LHCN-M2 (cell line): ENCODE results near the gene GTF2IRD2. TPM values are rescaled to one million over a fixed set of nuclear protein-coding genes. Genes with fewer than 3 reads are reported as not detected.
"Not testable (repeated sequence)": the region's sequence is repeated elsewhere in the genome, so short reads cannot be mapped to it uniquely, and the experiment has no call there.

Experiments used
- DNase-seq: peaks from one replicate; pipeline ENCODE4 v3.0.0-alpha.2; 2012; ENCODE audit warnings: low read depth
- polyA plus RNA-seq: library from polyadenylated mRNA; unstranded; fragments of >200 nt; gene quantifications from one replicate; pipeline ENCODE4 v1.2.1, GENCODE V29; 2012; ENCODE audit warnings: missing spikeins
- total RNA-seq: library from RNA; depleted of rRNA; stranded (reverse); fragments of >200 nt; gene quantifications from 2 replicates; pipeline ENCODE4 v1.2.3, GENCODE V29; 2014; rRNA removed

The GTF2IRD2 gene
- total RNA-seq: 5.6 and 7.8 TPM in 2 replicates
- 17.8 TPM for polyA plus RNA-seq

DNA sequence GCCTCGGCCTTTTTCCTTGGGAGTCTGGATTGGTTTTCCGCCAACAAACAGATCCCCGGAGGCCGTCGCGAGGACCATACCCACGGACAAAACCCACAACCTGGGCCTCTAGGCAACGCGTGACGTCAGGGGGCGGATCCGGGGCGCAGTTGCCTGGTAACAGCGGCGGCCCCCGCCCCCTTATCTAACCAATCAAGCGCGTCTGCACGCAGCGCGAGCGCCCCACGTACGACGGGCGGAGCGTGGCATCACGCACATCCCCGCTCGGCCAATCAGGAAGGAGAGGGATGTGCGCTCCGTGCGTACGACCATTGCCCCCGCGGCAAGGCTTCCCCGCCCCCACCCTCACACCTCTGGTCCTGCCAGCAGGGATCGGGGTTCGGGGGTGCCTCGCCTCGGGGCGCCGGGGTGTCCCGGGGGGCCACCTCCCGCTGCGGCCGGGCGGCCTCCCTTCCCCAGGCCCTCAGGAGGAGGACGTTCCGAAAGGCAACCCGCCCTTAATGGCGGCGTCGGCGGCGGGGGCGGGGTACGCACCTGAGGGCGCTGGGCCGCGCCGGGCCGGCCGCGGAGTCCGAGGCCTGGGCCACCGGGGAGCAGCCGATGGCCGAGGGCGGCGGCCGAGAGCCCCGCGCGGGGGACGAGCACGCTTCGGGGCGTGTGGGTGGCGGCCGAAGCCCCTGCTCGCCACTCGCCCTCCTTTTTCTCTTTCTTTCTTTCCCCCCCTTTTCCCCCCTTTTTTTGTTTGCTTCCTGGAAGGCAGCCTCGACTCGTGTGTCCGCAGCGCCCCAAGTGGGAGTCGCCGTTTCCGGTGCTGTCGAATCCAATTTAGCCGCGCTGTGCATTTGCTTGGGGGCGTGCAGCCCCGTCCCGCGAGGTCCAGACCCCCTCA is at the start of gene GTF2IRD2:
TSS of gene GTF2IRD2 (minus strand) at position 773 of the 889 bp plus-strand sequence. CDS start 15,227 bp downstream, outside the sequence.
- DNase-seq: not testable (repeated sequence)

DNA sequence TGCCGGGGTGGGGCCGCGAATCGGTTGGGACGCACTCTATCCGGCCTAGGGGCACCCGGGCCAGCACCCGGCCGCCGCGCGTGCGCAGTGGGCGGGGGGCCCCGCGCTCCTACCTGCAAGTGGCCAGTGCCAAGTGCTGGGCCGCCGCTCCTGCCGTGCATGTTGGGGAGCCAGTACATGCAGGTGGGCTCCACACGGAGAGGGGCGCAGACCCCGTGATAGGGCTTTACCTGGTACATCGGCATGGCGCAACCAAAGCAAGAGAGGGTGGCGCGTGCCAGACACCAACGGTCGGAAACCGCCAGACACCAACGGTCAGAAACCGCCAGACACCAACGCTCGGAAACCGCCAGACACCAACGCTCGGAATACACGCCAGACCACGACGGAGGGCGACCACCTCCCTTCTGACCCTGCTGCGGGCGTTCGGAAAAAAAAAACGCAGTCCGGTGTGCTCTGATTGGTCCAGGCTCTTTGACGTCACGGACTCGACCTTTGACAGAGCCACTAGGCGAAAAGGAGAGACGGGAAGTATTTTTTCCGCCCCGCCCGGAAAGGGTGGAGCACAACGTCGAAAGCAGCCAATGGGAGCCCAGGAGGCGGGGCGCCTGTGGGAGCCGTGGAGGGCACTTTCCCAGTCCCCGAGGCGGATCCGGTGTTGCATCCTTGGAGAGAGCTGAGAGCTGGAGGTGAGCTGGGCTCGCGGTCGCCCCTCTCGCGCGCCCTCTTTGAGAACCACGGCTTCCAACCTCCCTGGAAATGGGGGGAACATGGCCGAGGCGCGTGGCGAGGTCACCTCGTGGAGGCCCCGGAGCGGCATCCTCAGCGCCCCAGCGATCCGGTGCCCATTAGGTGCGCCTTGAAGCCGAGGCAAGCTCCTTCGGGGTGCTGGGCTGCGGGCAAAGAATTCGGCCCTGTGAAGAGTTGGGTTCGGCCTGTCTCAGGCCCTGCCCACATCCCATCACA is 39.0 kb upstream of the GTF2IRD2 start:
- peak; percentile 80 for DNase-seq

DNA sequence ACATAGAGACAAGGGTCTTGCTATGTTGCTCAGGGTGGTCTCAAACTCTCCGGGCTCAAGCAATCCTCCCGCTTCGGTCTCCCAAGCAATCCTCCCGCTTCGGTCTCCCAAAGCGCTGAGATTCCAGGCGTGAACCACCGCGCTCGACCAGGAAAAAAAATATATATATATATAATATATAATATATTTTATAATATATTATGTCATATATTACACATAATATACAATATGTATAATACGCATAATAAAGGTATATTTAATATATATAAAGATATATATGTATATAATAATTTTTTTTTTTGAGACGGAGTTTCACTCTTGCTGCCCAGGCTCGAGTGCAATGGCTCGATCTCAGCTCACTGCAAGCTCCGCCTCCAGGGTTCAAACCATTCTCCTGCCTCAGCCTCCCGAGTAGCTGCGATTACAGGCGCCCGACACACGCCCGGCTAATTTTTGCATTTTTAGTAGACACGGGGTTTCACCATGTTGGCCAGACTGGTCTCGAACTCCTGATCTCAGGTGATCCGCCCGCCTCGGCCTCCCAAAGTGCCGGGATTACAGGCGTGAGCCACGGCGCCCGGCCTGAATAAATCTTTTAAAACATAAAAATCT is 38.2 kb upstream of the GTF2IRD2 start:
- DNase-seq: not testable (repeated sequence)

DNA sequence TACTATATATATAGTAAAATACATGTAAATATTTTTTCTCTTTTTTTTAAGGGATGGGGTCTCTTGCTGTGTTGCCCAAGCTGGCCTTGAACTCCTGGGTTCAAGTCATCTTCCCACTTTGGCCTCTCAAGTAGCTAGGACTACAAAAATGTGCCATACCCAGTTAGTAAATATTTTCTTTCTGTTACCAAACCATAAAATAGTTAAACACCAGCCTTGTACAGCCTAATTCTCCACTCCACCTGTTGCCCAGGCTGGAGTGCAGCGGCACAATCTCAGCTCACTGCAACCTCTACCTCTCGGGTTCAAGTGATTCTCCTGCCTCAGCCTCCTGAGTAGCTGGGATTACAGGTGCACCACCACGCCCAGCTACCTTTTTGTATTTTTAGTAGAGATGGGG is 33.9 kb upstream of the GTF2IRD2 start:
- not testable (repeated sequence) for DNase-seq

DNA sequence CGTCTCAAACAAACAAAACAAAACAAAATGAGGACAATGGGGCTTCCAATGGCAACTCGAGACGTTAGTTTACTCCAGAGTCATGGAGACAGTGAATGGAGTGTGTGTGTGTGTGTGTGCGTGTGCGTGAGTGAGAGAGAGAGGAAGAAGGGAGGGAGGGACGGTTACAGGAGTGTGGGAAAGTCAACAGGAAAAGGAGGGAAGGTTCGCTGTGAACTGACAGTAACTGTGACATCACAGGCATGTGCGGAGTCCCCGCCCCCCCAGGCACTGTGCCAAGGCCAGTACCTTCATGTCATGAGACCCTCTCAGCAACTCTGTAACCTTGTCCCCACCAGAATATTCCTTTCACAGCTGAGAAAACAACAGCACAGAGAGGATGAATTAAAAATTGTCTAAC is 30.7 kb upstream of the GTF2IRD2 start:
- DNase-seq: not testable (repeated sequence)

DNA sequence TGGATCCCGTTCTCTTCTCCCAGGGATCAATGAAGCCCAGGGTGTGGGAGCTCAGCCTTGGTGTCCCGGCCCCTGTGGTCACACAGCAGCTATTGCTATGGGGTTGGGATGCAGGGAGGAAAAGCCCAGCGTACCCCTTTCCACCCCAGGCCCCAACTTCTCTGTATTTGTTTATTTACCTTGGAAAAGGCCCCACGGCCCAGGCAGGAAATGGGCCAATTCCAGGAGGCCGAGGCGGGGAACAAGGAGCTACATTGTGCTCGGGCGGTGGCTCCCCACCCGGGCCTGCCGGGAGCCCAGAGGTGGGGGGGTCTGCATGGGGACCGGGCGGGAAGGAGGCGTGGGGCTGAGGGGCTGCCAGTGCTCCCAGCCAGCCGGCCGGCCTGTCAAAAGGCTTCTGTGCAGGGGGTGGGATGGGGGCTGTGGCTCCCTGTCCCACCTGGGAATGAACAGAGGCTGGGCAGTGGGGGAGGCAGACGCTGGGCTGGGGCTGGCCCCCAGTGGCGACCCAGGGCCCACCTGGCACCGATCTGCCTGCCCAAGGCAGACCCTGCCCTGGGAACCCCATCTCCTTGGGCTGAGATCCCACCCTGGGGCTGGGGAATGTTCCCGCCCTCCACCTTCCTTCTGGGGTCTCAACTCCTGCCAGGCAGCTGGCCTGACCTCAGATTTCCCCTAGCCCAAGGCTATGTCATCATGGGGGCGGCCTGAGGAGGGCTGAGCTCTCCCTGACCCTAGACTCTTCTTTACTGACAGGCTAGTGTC is 23.5 kb upstream of the GTF2IRD2 start:
- DNase-seq: peak; percentile 0

DNA sequence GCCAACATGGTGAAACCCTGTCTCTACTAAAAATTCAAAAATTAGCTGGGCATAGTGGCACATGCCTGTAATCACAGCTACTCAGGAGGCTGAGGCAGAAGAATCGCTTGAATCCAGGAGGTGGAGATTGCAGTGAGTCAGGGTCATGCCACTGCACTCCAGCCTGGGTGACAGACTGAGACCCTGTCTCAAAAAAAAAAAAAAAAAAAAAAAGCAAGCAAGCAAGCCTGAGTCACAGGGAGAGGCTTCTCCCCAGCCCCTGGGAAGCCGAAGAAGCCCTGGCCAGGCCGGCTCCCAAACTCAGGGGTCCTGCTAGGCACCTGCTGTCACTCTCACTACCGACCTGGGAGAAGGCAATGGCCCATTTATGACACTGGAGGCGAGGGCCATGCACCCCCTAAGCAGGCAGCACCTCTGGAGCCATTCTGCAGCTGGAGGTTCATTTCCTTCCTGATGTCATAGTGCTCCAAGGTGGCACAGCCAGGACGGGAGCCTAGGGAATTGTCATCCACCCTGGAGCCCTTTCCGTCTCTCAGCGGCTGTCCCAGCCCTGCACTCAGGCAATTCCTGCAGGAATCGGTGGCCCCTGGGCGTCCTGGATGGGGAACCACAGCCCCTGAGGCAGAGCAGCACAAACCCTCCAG is 22.8 kb upstream of the GTF2IRD2 start:
- DNase-seq: not testable (repeated sequence)

DNA sequence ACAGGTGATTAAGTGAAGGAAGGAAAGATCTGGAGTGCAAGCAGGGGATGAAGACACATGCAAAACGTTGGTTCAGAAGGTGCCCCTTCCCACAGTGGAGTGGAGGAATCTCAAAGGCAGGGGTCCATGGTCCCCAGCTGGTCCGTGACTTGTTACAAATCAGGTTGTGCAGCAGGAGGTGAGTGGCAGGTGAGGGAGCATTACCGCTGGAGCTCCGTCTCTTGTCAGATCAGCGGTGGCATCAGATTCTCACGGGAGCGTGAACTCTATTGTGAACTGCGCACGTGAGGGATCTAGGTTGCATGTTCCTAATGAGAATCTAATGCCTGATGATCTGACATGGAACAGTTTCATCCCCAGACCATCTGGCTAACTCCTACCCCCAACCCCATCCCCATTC is 21.1 kb upstream of the GTF2IRD2 start:
- DNase-seq: peak; percentile 0

DNA sequence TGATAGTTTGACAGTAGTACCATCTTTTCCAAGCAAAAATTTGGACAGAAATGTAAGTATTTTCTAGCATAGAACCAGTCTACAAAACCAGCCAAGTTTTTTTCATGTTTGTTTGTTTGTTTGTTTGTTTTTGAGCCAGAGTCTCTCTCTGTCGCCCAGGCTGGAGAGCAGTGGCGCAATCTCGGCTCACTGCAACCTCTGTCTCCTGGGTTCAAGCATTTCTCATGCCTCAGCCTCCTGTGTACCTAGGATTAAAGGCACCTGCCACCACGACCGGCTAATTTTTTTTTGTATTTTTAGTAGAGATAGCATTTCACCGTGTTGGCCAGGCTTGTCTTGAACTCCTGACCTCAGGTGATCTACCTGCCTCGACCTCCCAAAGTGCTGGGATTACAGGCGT is 14.4 kb upstream of the GTF2IRD2 start:
- DNase-seq: not testable (repeated sequence)

DNA sequence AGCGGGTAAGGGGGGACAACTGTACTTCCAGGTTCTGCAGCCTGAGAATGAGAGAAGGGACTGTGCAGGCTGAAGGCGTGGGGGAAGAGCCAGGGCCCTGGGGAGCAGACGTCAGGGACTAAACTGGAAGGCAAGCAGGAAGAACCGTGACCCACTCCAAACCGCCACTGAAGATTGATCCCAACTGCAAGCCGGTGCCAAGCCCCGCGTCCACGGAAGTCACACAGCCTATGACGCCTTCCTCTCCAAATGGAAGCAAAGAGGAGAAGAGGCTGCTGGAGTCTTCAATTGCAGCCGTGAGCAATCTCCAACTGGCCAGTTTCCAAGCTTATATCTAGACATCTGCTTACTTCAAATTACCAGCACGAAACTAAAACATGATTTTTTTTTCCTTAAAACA is 1.6 kb downstream of the GTF2IRD2 start:
- DNase-seq: not testable (repeated sequence)

DNA sequence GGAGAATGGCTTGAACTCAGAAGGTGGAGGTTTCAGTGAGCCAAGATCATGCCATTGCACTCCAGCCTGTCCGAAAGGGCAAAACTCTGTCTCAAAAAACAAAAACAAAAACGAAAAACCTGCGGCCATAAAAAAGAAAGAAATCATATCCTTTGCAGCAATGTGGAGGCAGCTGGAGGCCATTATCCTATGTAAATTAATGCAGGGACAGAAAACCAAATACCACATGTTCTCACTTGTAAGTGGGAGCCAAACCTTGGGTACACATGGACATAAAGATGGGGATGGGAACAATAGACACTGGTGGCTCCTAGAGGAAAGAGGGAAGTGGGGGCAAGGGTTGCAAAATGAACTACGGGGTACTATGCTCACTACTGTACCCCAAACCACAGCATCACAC is 21.0 kb downstream of the GTF2IRD2 start:
- DNase-seq: not testable (repeated sequence)

DNA sequence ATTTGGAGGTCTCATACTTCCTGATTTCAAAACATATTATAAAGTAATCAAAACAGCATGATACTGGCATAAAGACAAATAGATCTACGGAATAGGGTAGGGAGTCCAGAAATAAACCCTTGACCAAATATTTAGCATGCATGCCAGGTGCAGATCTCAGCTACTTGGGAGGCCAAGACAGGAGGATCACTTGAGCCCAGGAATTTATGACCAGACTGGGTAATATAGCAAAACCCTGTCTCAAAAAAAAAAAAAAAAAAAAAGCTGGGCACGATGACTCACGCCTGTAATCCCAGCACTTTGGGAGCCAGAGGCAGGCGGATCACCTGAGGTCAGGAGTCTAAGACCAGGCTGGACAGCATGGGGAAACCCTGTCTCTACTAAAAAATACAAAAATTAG is 21.4 kb downstream of the GTF2IRD2 start:
- DNase-seq: peak; percentile 1

DNA sequence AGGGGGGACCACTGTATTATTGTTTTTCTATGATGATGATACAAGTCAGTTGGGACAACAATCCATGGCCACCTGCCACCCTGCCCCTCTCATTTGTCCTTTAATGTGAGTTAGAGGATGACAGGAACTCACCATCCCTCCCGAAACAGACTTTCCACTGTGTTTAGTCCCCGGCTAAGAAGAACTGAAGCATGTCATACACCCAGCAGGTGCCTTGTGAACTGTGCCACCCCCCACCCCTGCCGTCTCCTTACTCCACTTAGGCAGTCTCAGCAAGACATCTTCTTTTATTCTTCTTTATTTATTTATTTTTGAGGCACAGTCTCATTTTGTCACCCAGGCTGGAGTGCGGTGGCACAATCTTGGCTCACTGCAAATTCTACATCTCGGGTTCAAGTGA is 30.1 kb downstream of the GTF2IRD2 start:
- not testable (repeated sequence) for DNase-seq

DNA sequence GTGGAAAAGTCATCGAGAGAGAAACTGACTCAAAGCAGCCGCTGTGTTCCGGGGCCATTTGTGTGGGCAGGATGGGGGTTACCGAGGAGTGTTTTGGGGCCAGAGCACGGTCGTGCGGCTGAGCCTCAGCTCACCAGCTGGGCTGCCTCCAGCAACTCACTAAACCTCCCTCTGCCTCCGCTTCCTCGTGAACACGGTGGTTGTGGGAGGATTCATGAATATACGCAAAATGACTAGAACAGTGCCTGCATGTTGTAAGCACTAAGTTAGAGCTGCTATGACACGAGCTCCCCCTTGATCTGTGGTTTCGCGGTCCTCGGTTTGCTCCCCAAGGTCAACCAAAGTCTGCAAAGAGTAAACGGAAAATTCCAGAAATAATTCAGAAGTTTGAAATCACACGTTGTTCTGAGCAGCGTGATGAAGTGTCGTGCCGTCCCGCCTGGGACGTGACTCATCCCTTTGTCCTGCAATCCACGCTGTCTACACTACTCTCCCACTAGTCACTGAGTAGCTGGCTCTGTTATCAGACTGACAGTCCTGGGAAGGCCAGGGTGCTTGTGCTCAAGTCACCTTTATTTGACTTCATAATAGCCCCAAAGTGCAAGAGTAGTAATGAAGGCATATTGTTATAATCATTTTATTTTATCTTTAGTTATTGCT is 31.1 kb downstream of the GTF2IRD2 start:
- not testable (repeated sequence) for DNase-seq

DNA sequence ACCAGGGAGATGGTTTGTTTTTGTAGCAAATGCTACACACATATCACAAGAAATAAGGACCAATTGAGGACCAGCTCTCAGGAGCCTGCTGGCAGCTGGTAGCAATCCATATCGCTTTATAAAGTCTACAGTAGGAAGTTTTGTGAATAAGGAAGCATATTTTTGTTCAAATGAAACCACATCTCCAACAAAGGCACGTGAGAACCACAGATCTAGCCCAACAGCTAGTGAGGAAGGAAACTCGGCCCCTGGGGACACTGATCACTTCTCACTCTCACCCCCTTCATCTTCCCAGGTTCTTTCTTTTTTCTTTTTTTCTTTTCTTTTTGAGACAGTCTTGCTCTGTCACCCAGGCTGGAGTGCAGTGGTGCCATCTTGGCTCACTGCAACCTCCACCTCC is 35.5 kb downstream of the GTF2IRD2 start:
- DNase-seq: not testable (repeated sequence)

DNA sequence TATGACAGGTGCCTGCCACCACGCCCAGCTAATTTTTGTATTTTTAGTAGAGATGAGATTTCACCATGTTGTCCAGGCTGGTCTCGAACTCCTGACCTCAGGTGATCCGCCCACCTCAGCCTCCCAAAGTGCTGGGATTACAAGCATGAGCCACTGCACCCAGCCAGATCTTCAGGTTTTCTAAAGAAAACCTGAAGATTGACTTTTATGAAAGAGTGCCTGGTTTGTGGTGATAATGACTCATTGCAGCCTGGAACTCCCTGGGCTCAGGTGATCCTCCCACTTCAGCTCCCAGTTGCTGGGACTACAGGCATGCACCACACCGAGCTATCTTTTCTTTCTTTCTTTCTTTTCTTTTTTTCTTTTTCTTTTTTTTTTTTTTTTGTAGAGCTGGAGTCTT is 52.8 kb downstream of the GTF2IRD2 start:
- not testable (repeated sequence) for DNase-seq

DNA sequence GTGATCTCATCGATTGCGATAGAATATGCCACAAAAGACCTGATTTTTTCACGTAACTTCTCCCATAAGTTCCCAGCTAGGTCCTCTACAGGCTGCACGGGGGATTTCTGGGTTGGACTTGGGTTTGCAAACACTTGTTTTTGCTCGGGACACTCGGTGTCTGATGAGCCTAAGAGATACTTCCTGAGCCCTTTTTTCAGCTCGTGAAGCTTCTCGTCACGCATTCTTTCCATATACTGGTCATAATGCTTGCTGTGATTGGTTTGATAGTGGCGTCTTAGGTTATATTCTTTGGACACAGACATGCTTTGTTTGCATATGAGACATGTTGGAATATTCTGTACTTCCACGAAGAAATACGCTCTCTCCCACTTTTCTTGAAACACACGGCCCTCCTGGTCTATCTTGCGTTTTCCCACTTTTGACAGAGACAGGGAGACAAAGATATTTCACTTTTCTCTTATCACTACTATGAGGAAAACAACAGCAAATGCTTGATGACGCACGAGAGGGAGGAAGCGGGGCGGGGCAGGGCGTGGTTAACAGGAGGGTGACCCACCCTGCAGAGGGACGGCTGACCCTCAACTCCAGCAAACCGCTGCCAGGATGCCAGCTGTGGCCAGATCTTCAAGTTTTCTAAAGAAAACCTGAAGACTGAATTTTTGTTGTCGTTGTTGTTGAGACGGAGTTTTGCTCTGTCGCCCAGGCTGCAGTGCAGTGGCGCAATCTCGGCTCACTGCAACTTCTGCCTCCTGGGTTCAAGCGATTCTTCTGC is 53.4 kb downstream of the GTF2IRD2 start:
- not testable (repeated sequence) for DNase-seq

DNA sequence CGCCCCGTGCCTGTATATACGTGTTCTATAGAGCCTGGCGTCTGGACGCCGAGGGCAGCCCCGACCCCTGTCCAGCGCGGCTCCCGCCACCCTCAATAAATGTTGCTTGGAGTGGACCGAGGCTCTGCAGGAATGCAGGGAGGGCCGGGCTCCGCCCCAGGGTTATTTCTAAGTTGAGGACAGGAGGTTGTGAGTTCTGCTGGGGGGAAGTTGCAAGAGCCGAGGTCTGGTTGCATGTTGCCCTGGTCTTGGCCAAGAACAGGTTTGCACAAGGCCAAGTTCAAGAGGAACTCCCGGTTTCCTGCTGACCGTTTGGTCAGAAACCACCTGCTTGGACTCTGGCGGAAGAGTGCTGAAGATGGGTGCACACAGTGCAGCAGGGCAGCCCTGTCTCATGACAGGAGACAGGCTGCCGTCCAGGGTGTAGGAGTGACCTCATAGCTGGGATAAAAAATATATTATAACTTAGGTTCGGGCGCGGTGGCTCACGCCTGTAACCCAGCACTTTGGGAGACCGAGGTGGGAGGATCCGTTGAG is 62.1 kb downstream of the GTF2IRD2 start:
- DNase-seq: not testable (repeated sequence)
